Measurements from ENCODE around the gene ADRA2B.
"Not testable (repeated sequence)": the region's sequence is repeated elsewhere in the genome, so short reads cannot be mapped to it uniquely, and the experiment has no call there.

ADRA2B gene

DNA sequence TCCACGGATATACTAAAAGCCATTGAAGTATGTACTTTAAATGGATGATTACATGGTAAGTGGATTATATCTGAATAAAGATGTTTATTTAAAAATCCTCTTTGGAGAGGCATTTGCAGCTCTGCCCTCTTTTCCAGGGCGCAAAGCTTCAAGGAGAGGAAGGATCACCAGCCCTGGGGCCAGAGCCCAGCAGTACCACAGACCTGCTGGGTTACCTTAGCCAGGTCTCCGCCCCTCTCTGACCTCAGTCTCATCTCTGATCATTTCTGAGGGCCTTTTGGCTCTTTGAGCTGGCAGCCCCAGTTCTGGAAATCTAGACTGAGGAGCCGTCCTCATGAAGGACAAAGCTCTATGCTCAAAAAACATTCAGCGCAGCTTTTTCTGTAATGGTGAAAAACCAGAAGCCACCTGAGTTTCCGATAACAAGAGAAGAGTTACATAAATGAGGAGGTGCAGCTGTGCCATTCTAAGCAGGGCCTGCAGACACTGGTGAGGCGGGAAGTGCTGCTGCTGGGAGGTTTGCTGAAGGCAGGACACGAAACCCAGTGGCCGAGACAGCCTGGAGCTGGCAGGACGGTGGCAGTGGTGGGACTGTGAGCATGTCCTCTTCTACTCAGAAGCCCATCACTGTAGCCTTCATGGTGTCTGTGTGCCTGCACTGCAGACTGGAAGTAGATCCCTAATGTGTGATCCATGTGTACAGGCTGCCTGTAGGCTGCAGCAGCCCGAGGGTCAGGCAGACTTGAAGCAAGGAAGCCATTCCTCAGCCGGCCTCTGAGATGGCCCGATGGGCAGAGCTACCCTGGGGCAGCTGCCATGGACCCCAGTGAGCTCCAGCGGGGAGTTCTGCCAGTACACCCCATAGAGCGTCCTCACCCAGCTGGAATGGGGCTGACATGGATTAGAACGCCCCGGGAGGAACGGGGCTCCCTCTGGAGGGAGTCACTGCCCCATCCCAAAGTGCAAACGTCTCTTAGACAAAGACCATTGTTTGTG is 27.7 kb downstream of the ADRA2B start:
- no peak overlapping the region for H3K4me3 ChIP-seq (ENCODE audit: low read depth, low read length)
- DNase-seq (ENCODE audit: low read depth), result no peak
- no peak for TF ChIP-seq POLR2A (IDR thresholded peaks at IDR 0.05; ENCODE audit: extremely low read depth, insufficient read length)
- TF ChIP-seq, protein P1, sequence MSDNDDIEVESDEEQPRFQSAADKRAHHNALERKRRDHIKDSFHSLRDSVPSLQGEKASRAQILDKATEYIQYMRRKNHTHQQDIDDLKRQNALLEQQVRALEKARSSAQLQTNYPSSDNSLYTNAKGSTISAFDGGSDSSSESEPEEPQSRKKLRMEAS (IDR thresholded peaks at IDR 0.05; ENCODE audit: low read depth, low read length), result no peak
- TF ChIP-seq, protein P2, sequence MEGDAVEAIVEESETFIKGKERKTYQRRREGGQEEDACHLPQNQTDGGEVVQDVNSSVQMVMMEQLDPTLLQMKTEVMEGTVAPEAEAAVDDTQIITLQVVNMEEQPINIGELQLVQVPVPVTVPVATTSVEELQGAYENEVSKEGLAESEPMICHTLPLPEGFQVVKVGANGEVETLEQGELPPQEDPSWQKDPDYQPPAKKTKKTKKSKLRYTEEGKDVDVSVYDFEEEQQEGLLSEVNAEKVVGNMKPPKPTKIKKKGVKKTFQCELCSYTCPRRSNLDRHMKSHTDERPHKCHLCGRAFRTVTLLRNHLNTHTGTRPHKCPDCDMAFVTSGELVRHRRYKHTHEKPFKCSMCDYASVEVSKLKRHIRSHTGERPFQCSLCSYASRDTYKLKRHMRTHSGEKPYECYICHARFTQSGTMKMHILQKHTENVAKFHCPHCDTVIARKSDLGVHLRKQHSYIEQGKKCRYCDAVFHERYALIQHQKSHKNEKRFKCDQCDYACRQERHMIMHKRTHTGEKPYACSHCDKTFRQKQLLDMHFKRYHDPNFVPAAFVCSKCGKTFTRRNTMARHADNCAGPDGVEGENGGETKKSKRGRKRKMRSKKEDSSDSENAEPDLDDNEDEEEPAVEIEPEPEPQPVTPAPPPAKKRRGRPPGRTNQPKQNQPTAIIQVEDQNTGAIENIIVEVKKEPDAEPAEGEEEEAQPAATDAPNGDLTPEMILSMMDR (IDR thresholded peaks at IDR 0.05; ENCODE audit: low read depth, low read length), result no peak
- no peak for TF ChIP-seq MYC (IDR thresholded peaks at IDR 0.05; ENCODE audit: low read depth, low read length)

DNA sequence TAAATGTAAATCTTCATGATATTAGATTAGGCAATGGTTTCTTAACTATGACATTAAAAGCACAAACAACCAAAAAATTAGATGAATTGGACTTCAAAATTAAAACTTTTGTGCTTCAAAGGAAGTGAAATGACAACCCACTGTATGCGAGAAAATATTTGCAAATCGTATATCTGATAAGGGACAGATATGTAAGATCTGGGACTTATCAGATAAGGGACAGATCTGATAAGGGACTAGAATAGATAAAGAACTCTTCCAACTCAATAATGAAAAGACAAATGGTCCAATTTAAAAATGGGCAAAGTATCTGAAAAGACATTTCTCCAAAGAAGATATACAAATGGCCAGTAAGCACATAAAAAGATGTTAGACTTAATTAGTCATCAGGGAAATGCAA is 29.2 kb downstream of the ADRA2B start:
- DNase-seq (ENCODE audit: low read depth), result no peak
- TF ChIP-seq, protein P2 (IDR thresholded peaks at IDR 0.05; ENCODE audit: low read depth, low read length), result no peak
- no peak for TF ChIP-seq MYC (IDR thresholded peaks at IDR 0.05; ENCODE audit: low read depth, low read length)
- TF ChIP-seq, protein P1 (IDR thresholded peaks at IDR 0.05; ENCODE audit: low read depth, low read length), result no peak
- no peak for TF ChIP-seq POLR2A (IDR thresholded peaks at IDR 0.05; ENCODE audit: extremely low read depth, insufficient read length)

DNA sequence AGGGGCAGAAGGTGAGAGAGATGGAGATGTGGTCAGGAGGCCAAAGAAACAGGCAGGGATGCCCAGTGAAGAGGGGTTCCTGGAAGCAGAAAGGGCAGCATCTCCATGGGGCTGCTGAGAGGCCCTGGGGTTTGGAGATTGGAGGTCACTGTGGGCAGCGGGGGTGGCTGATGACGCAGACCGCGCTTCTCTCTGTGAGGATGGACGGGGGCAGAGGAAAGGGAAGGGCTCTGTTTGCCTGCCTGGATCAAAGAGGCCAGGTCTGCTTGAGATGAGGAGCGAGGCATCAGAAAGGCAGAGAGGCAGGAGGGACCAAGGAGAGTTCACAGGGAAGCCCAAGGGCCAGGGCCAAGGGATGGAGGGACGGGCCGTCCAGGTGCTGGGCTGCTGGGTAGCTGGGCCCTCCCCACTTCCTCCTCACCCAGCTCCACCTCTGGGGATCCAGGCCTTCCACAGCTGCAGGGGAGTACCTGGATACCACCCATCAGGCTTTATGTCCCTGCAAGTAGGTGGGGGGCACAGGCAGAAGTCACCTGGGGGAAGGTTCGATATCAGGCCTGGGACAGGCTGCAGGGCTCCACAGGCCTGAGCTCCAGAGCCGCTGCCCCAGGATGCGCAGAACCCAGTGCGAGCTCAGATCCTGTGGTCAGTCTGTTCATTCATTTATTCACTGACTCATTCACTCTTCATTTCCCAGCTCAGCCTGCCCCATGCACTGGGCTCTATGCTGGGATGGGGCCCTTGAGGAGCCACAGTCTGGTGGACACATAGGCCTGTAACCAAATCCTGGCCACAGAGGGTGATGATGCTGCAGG is 30.6 kb downstream of the ADRA2B start:
- H3K4me3 ChIP-seq (ENCODE audit: low read depth, low read length), result no peak overlapping the region
- TF ChIP-seq POLR2A (IDR thresholded peaks at IDR 0.05; ENCODE audit: extremely low read depth, insufficient read length) (no peak), MYC (IDR thresholded peaks at IDR 0.05; ENCODE audit: low read depth, low read length) (no peak)
- TF ChIP-seq, protein P1 (IDR thresholded peaks at IDR 0.05; ENCODE audit: low read depth, low read length), result no peak
- TF ChIP-seq, protein P2 (IDR thresholded peaks at IDR 0.05; ENCODE audit: low read depth, low read length), result no peak
- DNase-seq (ENCODE audit: low read depth), result no peak

More for the DNA sequence above, 29.2 kb downstream of the ADRA2B start:
- no peak overlapping the region for H3K4me3 ChIP-seq (ENCODE audit: low read depth, low read length)

DNA sequence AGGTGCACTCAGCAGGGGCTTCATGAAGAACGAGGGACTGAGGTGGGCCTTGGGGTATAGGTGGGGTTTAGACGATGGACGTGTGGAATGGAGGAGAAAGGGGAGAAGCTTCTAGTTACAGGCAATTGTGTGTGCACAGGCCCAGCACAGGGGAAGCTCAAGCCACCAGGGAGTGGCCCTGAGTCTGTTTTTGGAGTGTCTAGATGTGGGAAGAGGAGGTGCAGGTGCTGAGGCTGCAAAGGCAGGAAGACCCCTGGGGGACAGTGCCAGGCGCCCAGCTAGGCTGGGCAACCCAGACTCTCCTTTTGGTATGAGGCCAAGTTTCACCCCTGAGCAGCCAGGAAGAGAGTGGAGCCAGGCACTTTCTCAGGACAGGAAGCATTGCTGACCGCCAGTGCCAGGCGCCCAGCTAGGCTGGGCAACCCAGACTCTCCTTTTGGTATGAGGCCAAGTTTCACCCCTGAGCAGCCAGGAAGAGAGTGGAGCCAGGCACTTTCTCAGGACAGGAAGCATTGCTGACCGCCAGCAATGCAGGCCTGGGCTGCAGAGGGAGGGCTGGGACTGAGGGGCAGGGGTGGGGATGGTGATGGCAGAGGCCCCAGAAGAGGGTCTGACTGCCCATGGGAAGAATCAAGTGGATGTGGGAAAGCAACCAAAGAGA is 31.4 kb downstream of the ADRA2B start:
- H3K4me3 ChIP-seq (ENCODE audit: low read depth, low read length); DNase-seq (ENCODE audit: low read depth): not testable (repeated sequence)

DNA sequence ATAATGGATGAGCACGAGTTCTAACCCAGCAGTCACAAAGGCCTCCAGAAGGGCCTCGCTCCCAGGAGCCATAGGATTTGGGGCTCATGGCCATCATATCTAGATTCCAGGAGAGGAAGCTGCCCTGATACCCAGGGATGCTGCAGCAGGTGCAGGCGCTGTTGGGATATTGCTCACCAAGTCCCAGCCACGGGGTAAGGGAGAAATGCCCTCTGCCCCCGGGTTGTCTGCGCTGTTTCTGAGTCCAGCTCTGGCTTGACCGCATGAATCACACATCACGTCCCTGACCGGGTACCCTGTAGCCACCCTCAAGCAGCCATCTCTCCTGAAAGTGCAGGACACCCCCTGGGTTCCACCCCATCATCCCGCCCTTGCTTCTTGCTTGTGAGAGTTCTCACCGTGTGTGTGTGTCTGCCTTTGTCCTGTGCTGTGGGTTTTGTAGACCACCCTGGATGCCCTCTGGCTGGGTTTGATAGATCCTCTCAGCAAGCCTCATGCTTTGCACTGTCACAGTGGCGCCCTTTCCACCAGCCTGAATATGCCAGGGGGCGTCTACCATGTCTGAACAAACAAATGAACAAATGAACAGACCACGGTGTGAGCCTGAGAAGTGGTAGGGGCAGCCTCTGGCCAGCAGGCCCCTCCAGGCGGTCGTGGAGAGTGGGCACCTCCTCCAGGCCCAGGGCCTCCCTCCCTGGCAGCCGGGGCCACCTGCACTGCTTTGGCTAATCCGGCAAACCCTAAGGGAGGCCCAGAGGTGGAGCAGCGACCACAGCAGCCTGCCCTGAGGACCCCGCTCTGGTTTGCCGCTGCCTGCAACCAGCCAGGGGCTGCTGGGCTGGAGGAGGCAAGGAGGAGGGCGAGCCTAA is 32.1 kb downstream of the ADRA2B start:
- TF ChIP-seq POLR2A (IDR thresholded peaks at IDR 0.05; ENCODE audit: extremely low read depth, insufficient read length) (no peak), MYC (IDR thresholded peaks at IDR 0.05; ENCODE audit: low read depth, low read length) (no peak)
- TF ChIP-seq, protein P1 (IDR thresholded peaks at IDR 0.05; ENCODE audit: low read depth, low read length), result no peak
- TF ChIP-seq, protein P2 (IDR thresholded peaks at IDR 0.05; ENCODE audit: low read depth, low read length), result no peak
- DNase-seq (ENCODE audit: low read depth), result no peak
- H3K4me3 ChIP-seq (ENCODE audit: low read depth, low read length), result no peak overlapping the region
